GM18526 (cell line): Measurements from ENCODE around the gene SH3TC1.

Experiments used
- POLR2A ChIP-seq: IDR thresholded peaks from 3 replicates; pipeline ENCODE4 v1.6.1; 2011; ENCODE audit not compliant: insufficient read length; ENCODE audit errors: extremely low read depth

SH3TC1 gene

GRCh38 chr4:8221985-8222384 is 22.9 kb downstream of the SH3TC1 start:
- no peak for TF ChIP-seq POLR2A

GRCh38 chr4:8222609-8223388 is 23.7 kb downstream of the SH3TC1 start:
- no peak for TF ChIP-seq POLR2A

GRCh38 chr4:8224267-8224974 is 25.3 kb downstream of the SH3TC1 start:
- TF ChIP-seq POLR2A: no peak

- TF ChIP-seq POLR2A: no peak
Measured at GRCh38 chr4:8224975-8225625, 26.0 kb downstream of the SH3TC1 start.

- TF ChIP-seq POLR2A: no peak
Measured at GRCh38 chr4:8225706-8226443, 26.8 kb downstream of the SH3TC1 start.

GRCh38 chr4:8227201-8227770 is 28.2 kb downstream of the SH3TC1 start:
- no peak for TF ChIP-seq POLR2A

- no peak for TF ChIP-seq POLR2A
Measured at GRCh38 chr4:8227771-8228318, 28.8 kb downstream of the SH3TC1 start.

GRCh38 chr4:8228319-8229250 is 29.5 kb downstream of the SH3TC1 start:
- TF ChIP-seq POLR2A: no peak

GRCh38 chr4:8229331-8229975 is 30.4 kb downstream of the SH3TC1 start:
- no peak for TF ChIP-seq POLR2A

- no peak for TF ChIP-seq POLR2A
Measured at GRCh38 chr4:8230033-8230432, 30.9 kb downstream of the SH3TC1 start.

- TF ChIP-seq POLR2A: no peak
Measured at GRCh38 chr4:8230891-8231290, 31.8 kb downstream of the SH3TC1 start.

GRCh38 chr4:8231551-8232049 is 32.5 kb downstream of the SH3TC1 start:
- no peak for TF ChIP-seq POLR2A

GRCh38 chr4:8232748-8233147 is 33.7 kb downstream of the SH3TC1 start:
- TF ChIP-seq POLR2A: no peak
